UCSD-AML1 (cell line): ENCODE results near the gene TRIM29.

ENCODE experiments used
- DNase-seq: peaks from one replicate; lab custom pipeline; 2025; ENCODE audit not compliant: unreplicated experiment; lab: John Stamatoyannopoulos, UW

TRIM29 gene

DNA sequence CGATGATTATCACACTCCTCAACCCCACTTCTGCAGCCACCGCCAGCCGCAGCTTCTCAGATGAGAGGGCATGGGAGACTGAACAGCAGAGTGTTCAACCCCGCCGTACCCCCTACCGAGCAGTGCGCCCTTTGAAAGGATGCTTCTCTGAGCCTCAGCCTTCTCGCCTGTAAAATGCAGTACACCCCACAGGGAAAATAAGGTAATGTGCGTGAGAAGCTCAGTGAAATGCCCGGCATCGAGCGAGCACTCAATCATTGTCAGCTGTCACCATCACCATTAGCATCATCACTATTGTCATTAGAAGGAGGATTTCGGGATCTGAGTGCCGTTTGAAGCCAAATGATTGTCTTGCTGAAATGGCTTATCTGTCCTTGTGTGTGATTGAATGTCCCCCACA is 13.6 kb downstream of the TRIM29 start:
- no peak for DNase-seq

DNA sequence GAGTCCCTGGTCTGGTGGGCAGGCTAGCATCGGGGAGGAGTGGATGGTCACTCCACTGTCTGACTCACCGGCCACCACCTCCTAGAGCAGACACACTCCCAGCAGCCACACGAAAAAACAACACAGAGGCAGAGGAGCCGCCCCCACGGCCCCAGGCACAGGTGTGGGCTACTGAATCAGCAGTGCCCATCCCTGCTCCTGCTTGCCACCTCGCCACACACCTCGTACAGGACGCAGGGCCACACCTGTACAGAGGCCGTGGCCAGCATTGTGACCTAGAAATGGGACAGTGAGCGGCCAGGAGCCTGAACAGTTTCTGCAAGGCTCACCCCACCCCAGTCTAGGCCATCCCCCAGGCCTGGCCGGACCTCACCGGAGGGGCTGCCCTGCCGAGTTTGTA is 14.0 kb downstream of the TRIM29 start:
- no peak for DNase-seq

DNA sequence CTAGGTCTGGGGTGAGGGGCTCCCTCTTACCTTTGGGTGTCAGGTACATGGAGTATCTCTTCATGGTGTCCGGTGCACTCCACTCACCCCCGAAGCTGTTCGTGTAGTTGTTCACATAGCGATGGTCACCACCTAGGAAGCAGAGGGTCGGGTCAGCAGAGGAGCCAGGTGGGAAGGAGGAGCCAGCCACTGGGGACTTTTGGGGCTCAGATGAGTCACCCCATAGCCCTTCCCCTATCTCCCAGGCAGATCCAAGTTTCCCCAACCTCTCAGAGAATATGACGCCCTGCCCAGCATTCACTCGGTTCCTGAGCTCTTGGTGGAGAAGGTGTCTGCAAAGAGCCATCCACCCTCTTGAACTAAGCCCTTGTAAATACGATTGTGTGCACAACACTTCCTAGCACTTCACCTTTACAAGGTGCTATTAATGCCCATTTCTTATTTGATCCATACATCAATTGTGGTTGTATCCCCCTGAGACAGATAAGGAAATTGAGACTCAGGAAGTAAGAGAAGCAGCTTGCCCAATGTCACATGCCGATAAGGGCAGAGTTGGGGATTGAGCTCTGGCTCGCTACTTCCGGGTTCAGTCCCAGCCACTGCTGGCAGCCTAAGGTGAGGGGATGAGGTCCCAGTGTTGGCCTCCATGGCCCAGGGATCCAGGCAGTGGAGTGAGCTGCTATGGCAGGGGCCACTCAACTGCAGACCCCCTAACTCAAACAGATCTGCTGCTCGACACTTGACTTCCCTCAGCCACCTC is 14.8 kb downstream of the TRIM29 start:
- DNase-seq = no peak

DNA sequence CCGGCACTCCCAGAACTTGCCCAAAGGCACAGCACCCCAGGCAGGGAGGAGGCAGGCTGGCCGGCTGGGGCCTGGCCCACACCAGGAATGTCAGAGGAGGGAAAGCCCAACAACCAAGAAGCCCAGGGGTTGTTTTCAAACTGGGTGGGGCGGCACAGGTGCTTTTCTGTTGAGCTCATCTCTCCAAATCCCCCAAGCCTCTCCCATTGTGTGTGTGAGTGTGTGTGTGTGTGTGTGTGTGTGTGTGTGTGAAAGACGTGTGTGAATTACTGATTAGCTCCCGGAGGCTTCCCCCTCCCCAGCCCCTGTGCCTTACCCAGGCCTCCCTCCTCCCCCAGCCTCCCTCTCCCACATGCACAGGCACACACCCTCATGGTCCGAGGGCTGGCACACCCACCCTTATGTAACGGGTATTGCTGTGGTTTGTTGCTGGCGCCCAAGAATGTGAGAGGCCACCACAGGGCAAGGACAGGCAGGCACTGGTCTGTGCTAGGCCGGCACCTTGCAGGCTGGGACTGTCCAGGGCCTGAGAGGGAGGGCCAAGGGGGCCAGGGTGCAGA is 15.9 kb downstream of the TRIM29 start:
- DNase-seq = no peak

DNA sequence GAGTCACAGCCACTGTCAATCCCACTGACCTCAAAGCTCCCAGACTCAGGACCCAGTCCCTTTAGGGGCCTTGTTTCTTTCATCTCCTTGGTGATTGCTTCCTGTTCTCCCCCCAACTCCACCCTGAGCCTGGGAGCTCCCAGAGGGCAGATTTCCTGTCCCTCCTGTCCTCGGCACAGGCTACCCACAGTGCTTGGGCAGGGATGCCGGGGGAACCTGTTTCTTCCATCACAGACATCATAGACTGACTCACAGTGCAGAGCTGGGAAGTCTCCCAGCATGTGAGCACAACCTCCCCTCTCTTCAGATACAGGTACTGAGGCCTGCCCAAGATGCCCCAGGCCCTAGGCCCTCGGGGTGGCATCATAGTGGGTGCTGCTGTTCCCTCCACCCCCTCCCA is 16.6 kb downstream of the TRIM29 start:
- DNase-seq = no peak

DNA sequence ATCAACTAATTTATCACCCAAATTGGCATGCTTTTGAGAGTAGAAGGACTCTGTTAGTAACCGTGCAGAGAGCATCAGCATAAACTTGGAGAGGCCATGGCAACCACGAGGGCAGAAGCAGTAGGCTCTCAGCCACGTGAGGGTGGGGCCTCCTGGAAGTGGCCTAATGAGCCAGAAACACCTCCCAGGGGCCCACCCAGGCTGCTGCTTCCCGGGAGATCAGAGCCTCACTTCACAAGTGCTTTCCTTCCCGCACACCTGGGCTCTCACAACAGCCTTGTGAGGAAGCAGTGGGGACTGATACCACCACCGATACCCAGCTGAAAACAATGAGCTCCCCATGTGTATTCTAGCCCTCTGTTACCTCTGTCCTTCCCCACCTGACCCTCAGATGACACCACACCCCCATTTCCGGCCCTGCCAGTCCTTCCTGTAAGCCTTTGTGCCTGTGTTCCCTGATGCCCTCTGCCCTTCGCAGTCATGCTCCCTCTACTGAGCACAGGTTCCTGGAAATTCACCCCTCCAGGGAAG is 17.0 kb downstream of the TRIM29 start:
- DNase-seq = no peak

DNA sequence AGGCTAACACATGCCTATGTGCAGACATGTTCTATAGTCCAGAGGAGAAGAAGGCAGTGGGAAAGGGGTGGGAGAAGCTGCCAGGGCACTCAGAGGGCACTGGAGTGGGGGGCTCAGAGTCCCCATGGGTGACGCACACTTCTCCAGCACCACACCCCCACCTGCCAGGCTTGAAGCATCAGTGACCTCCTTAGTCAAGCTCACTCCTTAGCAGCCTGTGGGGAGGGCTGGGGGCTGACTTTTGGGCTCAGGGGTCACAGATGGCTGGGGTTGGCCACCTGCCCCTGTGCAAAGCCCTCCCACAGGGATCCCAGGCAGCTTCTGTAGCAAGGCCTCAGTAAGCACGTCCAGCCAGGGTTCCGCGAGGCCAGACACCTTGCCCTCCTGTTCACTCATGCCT is 18.8 kb downstream of the TRIM29 start:
- no peak for DNase-seq

DNA sequence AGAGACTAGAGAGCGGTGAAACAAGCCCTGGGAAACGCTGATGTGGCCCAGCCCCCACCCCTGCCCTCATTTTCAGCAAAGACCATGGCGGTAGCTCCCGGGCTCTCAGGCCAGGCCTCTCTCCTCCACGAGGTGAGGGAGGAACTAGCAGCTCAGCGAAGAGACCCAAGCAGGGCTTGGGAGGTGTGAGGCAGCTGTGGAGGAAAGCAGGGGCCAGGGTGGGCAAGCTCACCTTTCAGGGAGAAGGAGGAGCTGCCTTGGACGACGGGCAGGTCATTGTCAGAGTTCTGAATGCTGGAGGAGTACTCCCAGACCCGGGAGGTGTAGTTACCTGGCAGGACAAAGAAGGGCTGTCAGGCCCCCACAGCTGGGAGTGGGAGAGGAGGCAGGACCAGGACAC is 19.9 kb downstream of the TRIM29 start:
- no peak for DNase-seq

DNA sequence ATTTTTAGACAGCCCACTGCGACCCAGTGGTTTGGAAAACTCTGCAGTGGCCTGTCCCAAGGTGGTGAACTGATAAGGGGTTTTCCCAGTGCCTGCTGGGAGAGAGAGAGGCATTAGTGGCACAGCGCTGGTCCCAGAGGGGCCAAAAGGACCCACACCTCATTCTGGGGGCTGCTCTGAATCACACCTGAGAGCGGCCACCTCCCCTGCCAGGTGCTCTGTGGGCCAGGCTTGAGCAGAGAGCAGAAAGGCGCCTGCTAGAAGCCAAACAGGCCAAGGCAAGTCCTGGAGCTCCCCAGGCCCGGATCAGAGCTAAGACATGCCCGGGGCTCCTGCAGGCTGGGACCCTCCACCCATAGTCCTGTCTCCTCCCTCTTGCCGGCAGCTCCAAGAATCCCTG is 20.9 kb downstream of the TRIM29 start:
- DNase-seq = no peak

DNA sequence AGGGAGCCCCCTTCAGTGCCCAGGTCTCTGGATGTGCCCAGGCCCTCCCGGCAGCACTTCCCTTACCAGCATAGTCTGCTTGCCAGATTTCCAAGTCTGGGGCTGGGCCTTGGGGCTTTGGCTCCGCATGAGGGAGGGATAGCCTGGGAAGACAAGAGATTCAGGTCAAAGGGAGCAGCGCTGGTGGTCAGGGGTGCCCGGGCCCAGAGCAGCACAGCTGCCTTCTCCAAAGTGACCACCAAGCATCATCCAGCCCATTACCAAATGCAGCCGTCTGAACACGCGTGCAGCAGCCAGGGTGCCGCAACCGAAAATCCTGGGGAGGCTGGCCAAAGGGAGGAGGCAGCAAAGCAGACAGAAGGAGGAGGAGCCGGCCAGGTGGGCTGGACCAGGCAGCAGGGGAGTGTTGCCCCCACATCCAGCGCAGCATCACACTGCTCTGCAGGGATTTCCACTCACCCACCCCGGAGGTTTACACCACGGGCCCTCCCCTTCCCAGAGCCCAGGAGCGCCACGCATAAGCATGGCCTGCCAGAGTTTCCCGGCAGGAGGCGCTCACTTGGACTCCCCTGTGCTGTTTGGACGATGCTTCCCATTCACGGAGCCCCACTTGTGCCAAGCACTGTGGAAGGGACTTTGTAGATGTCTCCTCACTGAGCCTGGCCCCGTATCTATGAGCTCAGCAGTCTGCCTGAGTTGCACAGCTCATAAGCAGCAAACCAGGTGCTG is 22.5 kb downstream of the TRIM29 start:
- DNase-seq = no peak

DNA sequence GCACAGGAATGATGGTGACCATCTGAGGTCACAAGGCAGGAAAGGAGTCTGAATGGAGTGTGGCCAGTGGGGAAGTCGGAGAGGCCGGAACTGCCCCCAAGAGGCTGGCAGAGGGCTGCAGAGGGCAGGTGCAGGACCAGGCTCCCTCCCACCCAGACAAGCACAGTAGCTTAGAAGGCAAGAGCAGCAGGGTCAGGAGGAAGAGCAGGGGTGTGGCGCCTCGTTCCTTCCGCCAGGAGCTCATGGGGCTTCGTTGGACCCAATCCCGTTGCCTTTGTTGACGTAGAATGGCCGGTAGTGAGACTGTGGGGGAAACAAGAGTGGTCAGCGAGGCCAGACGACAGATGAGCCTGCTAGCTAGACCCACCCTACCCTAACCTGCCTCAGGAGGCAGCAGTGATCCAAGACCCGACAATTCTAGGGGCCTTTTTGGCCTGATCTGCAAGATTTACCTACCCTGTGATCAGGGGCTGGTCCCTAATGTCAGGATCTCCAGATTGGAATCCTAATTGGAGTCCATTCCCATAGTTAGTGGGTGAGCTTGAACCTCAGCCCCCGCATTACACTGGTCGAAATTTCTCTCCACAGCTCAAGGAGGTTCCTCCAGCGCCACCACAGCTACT is 25.6 kb downstream of the TRIM29 start:
- DNase-seq = no peak

DNA sequence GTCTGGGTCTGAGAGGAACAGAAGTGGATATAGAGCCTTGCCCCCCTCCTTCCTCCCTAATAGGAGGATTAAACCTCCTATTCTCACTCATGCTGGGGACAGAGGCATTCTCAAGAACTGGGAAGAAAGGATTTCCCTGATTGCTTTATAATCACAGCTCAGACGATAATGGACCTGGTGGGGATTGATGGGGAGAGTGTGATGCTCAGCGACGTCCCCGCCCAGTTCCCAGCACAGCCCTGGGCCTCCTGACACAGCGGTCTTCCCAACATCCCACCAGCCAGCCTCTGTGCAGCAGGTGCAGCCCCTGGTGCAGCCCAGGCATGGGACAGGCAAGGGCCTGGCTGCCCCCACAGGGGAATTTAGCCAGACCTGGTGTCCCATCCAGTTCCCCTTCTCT is 28.4 kb downstream of the TRIM29 start:
- DNase-seq = no peak

DNA sequence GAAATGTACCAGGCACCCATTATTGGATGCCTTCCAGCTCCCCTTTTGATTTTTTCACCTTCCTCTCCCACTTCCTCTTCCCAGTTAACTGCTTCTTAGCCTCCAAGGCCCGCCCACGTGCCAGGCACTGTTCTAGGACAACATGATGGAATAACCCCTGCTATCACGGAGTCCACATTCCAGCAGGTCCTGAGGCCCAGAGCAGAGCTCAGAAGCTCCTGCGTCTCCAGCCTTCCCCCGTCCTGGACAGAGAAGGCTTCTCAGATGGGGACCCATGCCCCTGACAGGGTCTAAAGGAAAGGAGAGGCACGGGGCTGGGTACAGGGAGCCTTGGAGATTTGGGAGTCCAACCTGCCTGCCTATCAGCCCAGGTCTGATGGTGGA is 29.1 kb downstream of the TRIM29 start:
- no peak for DNase-seq

DNA sequence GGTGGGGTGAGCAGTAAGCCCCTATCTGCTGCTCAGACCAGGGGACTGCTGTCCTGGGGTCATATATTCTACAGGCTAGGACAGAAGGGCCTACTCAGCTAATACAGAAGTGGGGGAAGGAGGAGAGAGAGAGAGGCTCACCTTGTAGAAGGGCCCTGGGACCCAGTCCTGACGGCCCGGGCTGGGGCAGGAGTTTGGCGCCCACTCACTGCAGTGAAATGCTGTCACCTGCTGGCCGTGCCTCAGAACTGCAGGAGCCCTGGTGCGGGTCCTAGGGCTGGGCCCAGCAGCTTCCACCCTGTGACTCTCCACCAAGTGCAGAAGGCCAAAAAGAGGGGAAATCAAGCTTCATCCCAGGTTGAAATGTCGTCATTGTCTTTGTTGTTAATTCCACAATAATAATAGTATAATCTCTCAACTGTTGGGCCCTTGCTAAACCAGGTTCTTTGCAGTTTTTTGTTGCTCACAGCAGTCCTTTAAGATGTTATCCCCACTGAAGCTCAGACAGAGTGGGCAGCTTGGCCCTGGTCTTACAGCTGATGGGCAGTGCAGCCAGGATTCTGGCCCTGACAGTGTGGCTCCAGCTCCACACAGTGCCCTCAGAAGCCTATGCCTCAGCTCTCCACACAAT is 29.6 kb downstream of the TRIM29 start:
- DNase-seq = peak; percentile 55

DNA sequence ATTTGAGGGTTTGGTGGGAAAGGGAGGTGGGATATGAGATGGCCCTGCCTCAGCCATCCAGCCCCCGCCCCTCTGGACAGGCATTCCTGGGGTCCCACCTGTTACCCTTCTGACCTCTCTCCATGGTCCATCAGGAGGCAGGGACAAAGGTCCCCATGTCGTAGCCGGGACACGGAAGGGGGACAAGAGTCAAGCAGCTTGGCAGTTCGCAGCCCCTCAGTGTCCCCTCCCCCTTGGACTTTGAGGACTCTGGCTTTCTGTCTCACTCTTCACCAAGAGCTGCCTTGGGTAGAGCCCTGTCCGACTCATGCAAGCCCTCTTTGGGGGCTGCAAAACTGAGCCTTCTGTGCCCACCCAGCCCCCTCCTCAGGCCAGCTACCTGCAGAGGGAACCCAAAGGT is 30.2 kb downstream of the TRIM29 start:
- DNase-seq = no peak

DNA sequence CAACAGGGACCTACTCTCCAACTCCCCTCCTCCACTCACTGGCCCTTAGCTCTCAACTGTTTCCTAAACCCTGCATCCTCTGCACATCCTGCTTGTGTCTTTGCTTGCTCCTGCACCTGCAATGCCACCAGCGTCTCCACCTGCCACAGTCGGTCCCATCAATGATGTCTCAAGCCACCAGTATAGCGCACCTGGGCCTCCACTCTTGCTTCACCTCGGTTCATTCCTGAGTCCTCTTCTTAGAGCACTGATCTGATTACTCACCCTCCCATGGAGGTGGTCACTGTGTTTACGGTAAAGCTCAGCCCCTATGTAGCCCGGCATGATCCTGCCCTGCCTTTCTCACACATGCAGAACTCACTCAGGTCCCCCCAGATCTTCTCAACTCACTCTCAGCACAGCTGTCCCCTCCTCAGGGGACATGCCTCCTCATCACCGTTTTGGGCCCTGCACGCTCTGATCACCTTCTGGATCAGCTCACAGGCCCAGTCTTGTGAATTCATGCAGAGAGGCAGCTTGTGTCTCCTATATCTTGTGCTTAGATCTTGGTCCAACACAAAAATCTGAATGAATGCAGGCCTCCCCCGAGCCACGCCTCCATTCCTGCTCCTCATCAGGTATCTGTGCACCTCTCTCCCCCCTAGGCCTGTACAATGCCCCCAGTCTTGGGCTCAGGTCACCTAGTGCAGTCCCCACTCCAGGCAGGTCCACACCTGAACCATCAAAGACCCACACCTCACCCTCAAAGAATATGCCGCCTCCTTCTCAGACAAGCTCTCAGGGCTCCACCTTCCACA is 31.4 kb downstream of the TRIM29 start:
- DNase-seq = no peak

DNA sequence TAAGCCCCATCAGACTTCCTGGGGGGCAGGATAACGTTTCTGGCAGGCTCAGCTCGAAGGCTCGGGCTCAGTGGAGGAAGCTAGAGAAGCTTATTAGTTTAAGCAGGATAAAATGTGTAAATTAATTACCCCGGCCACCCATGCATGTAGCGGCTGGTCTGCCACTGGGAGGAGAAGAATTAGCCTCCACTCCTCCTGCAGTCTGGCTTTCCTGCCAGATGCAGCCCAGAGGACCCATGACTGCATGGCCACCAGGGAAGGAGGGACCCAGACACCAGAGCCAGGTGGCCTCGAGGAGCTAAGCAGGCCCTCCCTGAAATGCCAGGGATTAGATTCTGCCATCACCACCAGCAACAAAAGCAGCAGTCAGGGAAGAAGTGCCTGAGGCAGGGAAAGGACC is 32.3 kb downstream of the TRIM29 start:
- no peak for DNase-seq

DNA sequence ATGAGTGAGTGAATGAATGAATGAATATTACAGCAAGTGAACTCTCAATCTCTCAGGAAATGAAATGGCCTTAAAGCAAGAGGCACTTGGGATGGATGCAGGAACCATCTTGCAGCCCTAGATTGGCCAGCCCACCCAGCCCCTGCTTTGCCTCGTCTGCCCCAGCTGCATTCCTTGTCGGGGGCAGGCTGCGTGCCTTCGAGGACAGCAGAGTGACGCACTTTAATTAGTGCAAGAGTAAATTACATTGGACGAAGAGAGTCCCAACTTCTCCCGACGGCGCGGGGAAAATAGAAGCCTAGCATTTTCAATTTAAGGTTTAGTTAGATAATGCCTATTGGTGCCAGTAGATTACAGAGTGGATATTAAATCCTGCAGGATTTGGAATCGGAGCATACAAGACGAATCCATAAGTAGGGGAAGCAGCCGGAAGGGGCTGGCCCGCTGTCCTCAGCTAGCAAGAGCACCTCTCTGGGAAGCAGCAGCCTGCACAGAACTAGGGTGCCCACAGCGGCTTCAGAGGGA is 33.8 kb downstream of the TRIM29 start:
- DNase-seq = no peak

DNA sequence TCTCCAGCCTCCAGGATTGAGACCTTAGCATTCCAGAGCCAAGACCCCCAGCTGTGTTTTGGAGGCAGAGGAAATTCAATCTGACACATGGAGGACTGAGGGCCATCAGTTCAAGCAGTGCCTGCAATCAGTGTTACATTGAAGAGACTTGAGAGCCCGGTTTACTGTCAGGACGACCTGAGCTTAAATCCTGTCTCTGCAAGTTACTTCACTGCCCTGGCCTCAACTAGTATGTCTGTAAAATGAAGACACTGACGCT is 35.1 kb downstream of the TRIM29 start:
- DNase-seq = no peak

DNA sequence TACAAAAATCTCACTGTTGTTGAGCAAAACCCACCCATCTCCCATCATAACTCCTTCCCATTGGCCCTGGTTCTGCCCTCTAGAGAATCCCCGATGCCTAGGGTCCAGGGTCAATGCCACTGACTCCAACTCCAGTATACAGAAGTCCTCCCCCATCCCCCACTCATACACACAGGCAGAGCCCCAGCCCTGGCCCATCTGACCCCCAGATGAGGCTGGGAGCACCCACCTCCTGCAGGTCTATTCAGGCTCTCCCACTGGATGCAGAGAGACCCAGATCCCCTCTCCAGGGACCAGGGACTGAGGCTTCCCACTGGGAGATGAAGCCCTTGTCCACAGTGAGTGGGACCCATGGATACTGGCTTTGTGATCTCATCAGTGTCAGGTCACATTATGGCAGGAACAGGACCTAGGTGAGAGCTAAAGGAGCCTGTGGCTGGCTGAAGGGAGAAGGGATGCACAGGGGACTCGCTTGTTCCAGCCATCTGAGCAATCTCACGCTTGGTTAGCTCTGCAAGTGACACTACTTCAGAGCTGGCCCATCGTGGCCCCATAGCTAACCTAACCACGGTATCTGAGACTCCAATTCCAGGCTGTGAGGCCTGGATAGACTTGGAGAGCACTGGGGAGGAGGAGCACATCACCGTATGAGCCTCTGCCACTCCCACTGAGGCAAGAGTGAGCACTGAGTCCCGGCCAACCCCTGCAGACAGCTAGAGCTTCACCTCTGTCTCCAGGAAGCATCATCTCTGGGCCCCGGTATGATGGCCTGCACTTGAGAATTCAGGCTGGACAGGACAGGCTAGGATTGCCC is 35.7 kb downstream of the TRIM29 start:
- DNase-seq = no peak
